GM23338 (cell line): ENCODE data around the gene PNLIPRP2. TPM values are rescaled to one million over a fixed set of nuclear protein-coding genes. Genes with fewer than 3 reads are reported as not detected.

Source experiments
- ATAC-seq: fragments of 200-7000 bp; cut with Tn5 transposase; 3 replicates; pipeline ENCODE4 v1.9.1; 2020
- DNase-seq: peaks from one replicate; pipeline ENCODE4 v3.0.0-alpha.2; 2015; ENCODE audit warnings: low spot score
- H2AFZ ChIP-seq: fragments of 200-600 bp; sonication (generic); 2 replicates; pipeline ENCODE4 v1.8.0; 2016; ENCODE audit warnings: antibody characterized with exemption, mild to moderate bottlenecking, moderate library complexity
- H3F3A ChIP-seq: fragments of 200-600 bp; sonication (generic); replicated peaks from 2 replicates; pipeline ENCODE4 v1.8.0; 2017; ENCODE audit warnings: antibody characterized with exemption, mixed run types, low read depth
- H3K27ac ChIP-seq: fragments of 200-600 bp; sonication (generic); 2 replicates; pipeline ENCODE4 v1.6.1; 2016; ENCODE audit warnings: low read depth
- H3K27me3 ChIP-seq: fragments of 200-600 bp; sonication (generic); 2 replicates; pipeline ENCODE4 v1.8.0; 2016; ENCODE audit warnings: mild to moderate bottlenecking, mixed run types, moderate library complexity; ENCODE audit not compliant: insufficient read depth
- H3K36me3 ChIP-seq: fragments of 200-600 bp; sonication (generic); 2 replicates; pipeline ENCODE4 v1.8.0; 2016; ENCODE audit warnings: mild to moderate bottlenecking; ENCODE audit not compliant: insufficient read depth
- H3K4me1 ChIP-seq: fragments of 200-600 bp; sonication (generic); 2 replicates; pipeline ENCODE4 v1.8.0; 2016; ENCODE audit warnings: mild to moderate bottlenecking, moderate library complexity; ENCODE audit not compliant: insufficient read depth
- H3K4me2 ChIP-seq: fragments of 200-600 bp; sonication (generic); 2 replicates; pipeline ENCODE4 v1.7.1; 2017; ENCODE audit warnings: mixed run types
- H3K4me3 ChIP-seq: fragments of 200-600 bp; sonication (generic); 2 replicates; pipeline ENCODE4 v1.6.1; 2016; ENCODE audit warnings: mixed run types
- H3K79me2 ChIP-seq: fragments of 200-600 bp; sonication (generic); replicated peaks from 2 replicates; pipeline ENCODE4 v1.8.0; 2017; ENCODE audit warnings: mild to moderate bottlenecking; ENCODE audit not compliant: insufficient read depth
- H3K9me2 ChIP-seq: fragments of 200-600 bp; sonication (generic); 2 replicates; pipeline ENCODE4 v1.8.0; 2017; ENCODE audit not compliant: insufficient read depth
- H4K20me1 ChIP-seq: fragments of 200-600 bp; sonication (generic); replicated peaks from 2 replicates; pipeline ENCODE4 v1.8.0; 2017; ENCODE audit warnings: mild to moderate bottlenecking; ENCODE audit not compliant: insufficient read depth
- H3K27ac Mint-ChIP-seq: 2 replicates; pipeline ENCODE4 v1.8.0; 2020; ENCODE audit warnings: inconsistent platforms, mild to moderate bottlenecking, moderate library complexity, mixed read lengths
- H3K27me3 Mint-ChIP-seq: 3 replicates; pipeline ENCODE4 v1.8.0; 2022; ENCODE audit warnings: low read depth, mild to moderate bottlenecking, moderate library complexity, mixed read lengths, inconsistent platforms; ENCODE audit not compliant: insufficient read depth, poor library complexity
- H3K36me3 Mint-ChIP-seq: 3 replicates; pipeline ENCODE4 v1.8.0; 2021; ENCODE audit warnings: low read depth, mild to moderate bottlenecking, inconsistent platforms, moderate library complexity, mixed read lengths
- H3K4me1 Mint-ChIP-seq: 3 replicates; pipeline ENCODE4 v1.8.0; 2020; ENCODE audit warnings: mild to moderate bottlenecking, inconsistent platforms, mixed read lengths
- H3K4me3 Mint-ChIP-seq: 3 replicates; pipeline ENCODE4 v1.8.0; 2021; ENCODE audit warnings: moderate library complexity, mild to moderate bottlenecking, inconsistent platforms, mixed read lengths
- H3K9me3 Mint-ChIP-seq: 3 replicates; pipeline ENCODE4 v1.8.0; 2020; ENCODE audit warnings: moderate library complexity, mild to moderate bottlenecking, inconsistent platforms, mixed read lengths
- CREB1 ChIP-seq: fragments of 250-450 bp; sonication (Bioruptor Pico); IDR thresholded peaks from 2 replicates; pipeline ENCODE4 v1.5.0; 2020; ENCODE audit warnings: low read depth, mild to moderate bottlenecking, moderate library complexity
- EZH2 ChIP-seq: fragments of 200-600 bp; sonication (generic); IDR thresholded peaks from one replicate; pipeline ENCODE4 v1.8.0; 2017; ENCODE audit warnings: antibody characterized with exemption, mild to moderate bottlenecking, low read depth; ENCODE audit not compliant: unreplicated experiment
- EZH2phosphoT487 ChIP-seq: fragments of 200-600 bp; sonication (generic); IDR thresholded peaks from one replicate; pipeline ENCODE4 v1.8.1; 2018; ENCODE audit warnings: antibody characterized with exemption; ENCODE audit not compliant: unreplicated experiment
- JUNB ChIP-seq: IDR thresholded peaks from one replicate; pipeline ENCODE4 v1.6.1; 2016; ENCODE audit warnings: antibody characterized with exemption; ENCODE audit not compliant: unreplicated experiment
- NANOG ChIP-seq: IDR thresholded peaks from 2 replicates; pipeline ENCODE4 v1.6.1; 2016; ENCODE audit warnings: antibody characterized with exemption, borderline replicate concordance
- POLR2AphosphoS5 ChIP-seq: IDR thresholded peaks from 2 replicates; pipeline ENCODE4 v1.6.1; 2016; ENCODE audit warnings: antibody characterized with exemption, low read depth
- REST ChIP-seq: IDR thresholded peaks from one replicate; pipeline ENCODE4 v1.6.1; 2018; ENCODE audit warnings: antibody characterized with exemption; ENCODE audit not compliant: unreplicated experiment
- STAT1 ChIP-seq: IDR thresholded peaks from one replicate; pipeline ENCODE4 v1.6.1; 2016; ENCODE audit warnings: antibody characterized with exemption; ENCODE audit not compliant: unreplicated experiment
- ZNF114 ChIP-seq: fragments of 250-450 bp; sonication (Bioruptor Pico); IDR thresholded peaks from 2 replicates; pipeline ENCODE4 v1.5.0; 2020; ENCODE audit warnings: mild to moderate bottlenecking, moderate library complexity
- ZNF331 ChIP-seq: fragments of 250-450 bp; sonication (Bioruptor Pico); IDR thresholded peaks from 2 replicates; pipeline ENCODE4 v1.5.0; 2020; ENCODE audit warnings: low read depth, mild to moderate bottlenecking, moderate library complexity
- polyA plus RNA-seq: library from polyadenylated mRNA; unstranded; fragments of >200 nt; fragmentation: Nextera tagmentation; extraction: Ambion mirVana; gene quantifications from 2 replicates; pipeline ENCODE4 v1.2.1, GENCODE V29; 2016
- total RNA-seq: library from RNA; depleted of rRNA; stranded (reverse); fragments of >200 nt; shearing (Covaris generic); gene quantifications from 2 replicates; pipeline ENCODE4 v1.2.3, GENCODE V29; 2014
- TF ChIP-seq, protein P1 (sequence below): IDR thresholded peaks from 2 replicates; pipeline ENCODE4 v1.6.1; 2016; ENCODE audit warnings: antibody characterized with exemption
- TF ChIP-seq, protein P2 (sequence below), 2 experiments: fragments of 200-600 bp in 1 of 2; sonication (generic) in 1 of 2; conservative IDR thresholded peaks; 2 replicates each; pipeline versions ENCODE4 v1.5.1 to v1.6.1; 2016 to 2017; ENCODE audit warnings: antibody characterized with exemption in 2 of 2, low read depth in 2 of 2, mild to moderate bottlenecking in 2 of 2, moderate library complexity in 1 of 2

Gene PNLIPRP2
- total and polyA plus RNA-seq, 2 experiments from 2014 or later, result 0.24 TPM; not detected in 1

DNA sequence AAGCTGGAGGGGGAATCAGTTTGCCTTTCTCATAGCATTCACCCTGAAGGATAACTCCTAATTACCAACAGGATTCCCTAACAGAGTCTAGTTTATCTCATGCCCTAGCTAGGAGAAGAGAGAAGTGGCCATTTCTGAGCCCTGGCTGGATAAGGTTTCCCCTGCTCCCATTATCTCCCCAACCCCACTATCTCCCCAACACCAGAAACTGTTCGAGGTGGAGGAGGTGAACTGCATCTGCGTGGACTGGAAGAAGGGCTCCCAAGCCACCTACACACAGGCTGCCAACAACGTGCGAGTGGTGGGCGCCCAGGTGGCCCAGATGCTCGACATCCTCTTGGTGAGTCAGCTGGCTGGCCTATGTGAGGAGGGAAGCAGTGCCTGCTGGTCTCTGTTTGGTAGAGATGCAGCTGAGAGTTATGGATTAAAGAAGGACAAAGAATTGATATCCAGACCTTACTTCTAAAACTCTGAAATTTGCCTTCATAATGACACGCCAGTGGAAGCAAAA, 26.2 kb upstream of the PNLIPRP2 start (continued):
- TF ChIP-seq STAT1 (no peak), EZH2phosphoT487 (no peak), REST (no peak)
- TF ChIP-seq, protein P1, sequence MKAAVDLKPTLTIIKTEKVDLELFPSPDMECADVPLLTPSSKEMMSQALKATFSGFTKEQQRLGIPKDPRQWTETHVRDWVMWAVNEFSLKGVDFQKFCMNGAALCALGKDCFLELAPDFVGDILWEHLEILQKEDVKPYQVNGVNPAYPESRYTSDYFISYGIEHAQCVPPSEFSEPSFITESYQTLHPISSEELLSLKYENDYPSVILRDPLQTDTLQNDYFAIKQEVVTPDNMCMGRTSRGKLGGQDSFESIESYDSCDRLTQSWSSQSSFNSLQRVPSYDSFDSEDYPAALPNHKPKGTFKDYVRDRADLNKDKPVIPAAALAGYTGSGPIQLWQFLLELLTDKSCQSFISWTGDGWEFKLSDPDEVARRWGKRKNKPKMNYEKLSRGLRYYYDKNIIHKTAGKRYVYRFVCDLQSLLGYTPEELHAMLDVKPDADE, result no peak

GRCh38 chr10:116596062-116596461, 24.7 kb upstream of the PNLIPRP2 start:
- Mint-ChIP-seq H3K27ac (no peak overlapping the region), H3K4me1 (peaks cover 8% of the 10 kb centered on the region; the same call in 2 of the 3 replicates), H3K27me3 (peaks cover 4% of the 10 kb centered on the region), H3K4me3 (no peak overlapping the region), H3K9me3 (no peaks in the 10 kb centered on the region), H3K36me3 (no peaks in the 10 kb centered on the region)
- Histone ChIP-seq H3K27me3 (no peaks in the 10 kb centered on the region), H3K4me3 (no peak overlapping the region), H4K20me1 (no peaks in the 10 kb centered on the region), H3K27ac (no peak overlapping the region), H3F3A (no peaks in the 10 kb centered on the region), H2AFZ (no peak overlapping the region), H3K9me2 (no peaks in the 10 kb centered on the region), H3K4me2 (no peak overlapping the region), H3K4me1 (no peaks in the 10 kb centered on the region), H3K36me3 (no peaks in the 10 kb centered on the region), H3K79me2 (no peaks in the 10 kb centered on the region)
- ATAC-seq (no peak), DNase-seq (no peak)
- TF ChIP-seq NANOG, result no peak
- no peak for TF ChIP-seq EZH2phosphoT487
- TF ChIP-seq ZNF331, result no peak
- no peak for TF ChIP-seq STAT1
- TF ChIP-seq REST, result no peak
- TF ChIP-seq JUNB, result no peak
- TF ChIP-seq, protein P1, result no peak
- no peak for TF ChIP-seq ZNF114 (CRISPR knock-in tag)
- TF ChIP-seq EZH2, result no peak
- TF ChIP-seq, protein P2, sequence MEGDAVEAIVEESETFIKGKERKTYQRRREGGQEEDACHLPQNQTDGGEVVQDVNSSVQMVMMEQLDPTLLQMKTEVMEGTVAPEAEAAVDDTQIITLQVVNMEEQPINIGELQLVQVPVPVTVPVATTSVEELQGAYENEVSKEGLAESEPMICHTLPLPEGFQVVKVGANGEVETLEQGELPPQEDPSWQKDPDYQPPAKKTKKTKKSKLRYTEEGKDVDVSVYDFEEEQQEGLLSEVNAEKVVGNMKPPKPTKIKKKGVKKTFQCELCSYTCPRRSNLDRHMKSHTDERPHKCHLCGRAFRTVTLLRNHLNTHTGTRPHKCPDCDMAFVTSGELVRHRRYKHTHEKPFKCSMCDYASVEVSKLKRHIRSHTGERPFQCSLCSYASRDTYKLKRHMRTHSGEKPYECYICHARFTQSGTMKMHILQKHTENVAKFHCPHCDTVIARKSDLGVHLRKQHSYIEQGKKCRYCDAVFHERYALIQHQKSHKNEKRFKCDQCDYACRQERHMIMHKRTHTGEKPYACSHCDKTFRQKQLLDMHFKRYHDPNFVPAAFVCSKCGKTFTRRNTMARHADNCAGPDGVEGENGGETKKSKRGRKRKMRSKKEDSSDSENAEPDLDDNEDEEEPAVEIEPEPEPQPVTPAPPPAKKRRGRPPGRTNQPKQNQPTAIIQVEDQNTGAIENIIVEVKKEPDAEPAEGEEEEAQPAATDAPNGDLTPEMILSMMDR (conservative IDR thresholded peaks at IDR 0.05; ENCODE audit: low read depth in 2 of 2), result no peak
- no peak for TF ChIP-seq POLR2AphosphoS5
- TF ChIP-seq CREB1 (CRISPR knock-in tag), result no peak
